Upper lobe of left lung (tissue), 4 donors: Measurements from ENCODE around the gene TOP3B.

ENCODE experiments used
- CTCF ChIP-seq, 6 experiments: fragments of 450-650 bp in 4 of 6; fragments of 200-600 bp in 2 of 6; sonication (generic) in 2 of 6; IDR thresholded peaks; one replicate each; pipeline ENCODE4 v1.5.1; 2016 to 2019; ENCODE audit warnings: antibody characterized with exemption in 6 of 6
- POLR2AphosphoS5 ChIP-seq, 2 donors: sonication (generic); formaldehyde crosslinking; IDR thresholded peaks; one replicate each; pipeline ENCODE4 v1.5.1; 2017; ENCODE audit warnings: antibody characterized with exemption in 2 of 2

GRCh38 chr22:21933413-21933812, 49.2 kb downstream of the TOP3B start:
- no peak for TF ChIP-seq CTCF (IDR thresholded peaks at IDR 0.05)
- no peak for TF ChIP-seq POLR2AphosphoS5 (IDR thresholded peaks at IDR 0.05)
